ENCODE results near the gene MYH11.
"Not testable (repeated sequence)": the region's sequence is repeated elsewhere in the genome, so short reads cannot be mapped to it uniquely, and the experiment has no call there.

MYH11 gene

GRCh38 chr16:15655561-15655960, 201.3 kb downstream of the MYH11 start:
- not testable (repeated sequence) for DNase-seq

- DNase-seq: no peak
Observed at GRCh38 chr16:15654591-15654990, 202.2 kb downstream of the MYH11 start.

GRCh38 chr16:15653227-15653626, 203.6 kb downstream of the MYH11 start:
- DNase-seq: no peak

Measured in CD4-positive, alpha-beta T cell treated with Interleukin-15 for 1 hour (primary cell).